Keratinocyte (primary cell): ENCODE results near the gene RASAL2. TPM values are rescaled to one million over a fixed set of nuclear protein-coding genes. Genes with fewer than 3 reads are reported as not detected.

ENCODE experiments used
- DNase-seq: peaks from one replicate; pipeline ENCODE4 v3.0.0-alpha.2; 2011; ENCODE audit warnings: low read depth, missing footprints, low spot score
- FAIRE-seq: peaks from 2 replicates; lab custom pipeline; 2011; peaks lifted over from hg19 to GRCh38; lab: Jason Lieb, UNC
- H2AFZ ChIP-seq: 2 replicates; pipeline ENCODE4 v1.6.0; 2012; ENCODE audit warnings: low read length, control low read depth, inconsistent platforms; ENCODE audit not compliant: control insufficient read depth
- H3K27ac ChIP-seq: 2 replicates; pipeline ENCODE4 v1.5.1; 2011; ENCODE audit warnings: low read length; ENCODE audit not compliant: control insufficient read depth, insufficient read depth
- H3K27me3 ChIP-seq: 3 replicates; pipeline ENCODE4 v1.6.0; 2011; ENCODE audit warnings: low read length; ENCODE audit not compliant: control insufficient read depth, insufficient read depth; ENCODE audit errors: extremely low read depth
- H3K36me3 ChIP-seq, 2 experiments: 2 replicates in 1 of 2; 3 replicates in 1 of 2; pipeline ENCODE4 v1.5.1; 2011; ENCODE audit warnings: low read length in 2 of 2, mild to moderate bottlenecking in 1 of 2; ENCODE audit not compliant: control insufficient read depth in 2 of 2, insufficient read depth in 2 of 2; ENCODE audit errors: extremely low read depth in 1 of 2
- H3K4me1 ChIP-seq: 3 replicates; pipeline ENCODE4 v1.5.1; 2011; ENCODE audit warnings: low read length; ENCODE audit not compliant: control insufficient read depth, insufficient read depth; ENCODE audit errors: extremely low read depth
- H3K4me2 ChIP-seq: 3 replicates; pipeline ENCODE4 v1.6.0; 2011; ENCODE audit warnings: low read depth, low read length; ENCODE audit not compliant: control insufficient read depth, insufficient read depth; ENCODE audit errors: extremely low read depth
- H3K4me3 ChIP-seq, 3 experiments: fragments of 200-600 bp in 1 of 3; sonication (generic) in 1 of 3; 2 replicates in 2 of 3; 3 replicates in 1 of 3; pipeline ENCODE4 v1.5.1; 2011 to 2016; ENCODE audit warnings: low read length in 3 of 3, mild to moderate bottlenecking in 3 of 3, control low read depth in 2 of 3, inconsistent platforms in 1 of 3, low read depth in 1 of 3, mixed read lengths in 1 of 3, mixed run types in 1 of 3, moderate library complexity in 1 of 3; ENCODE audit not compliant: control insufficient read depth in 2 of 3, insufficient read depth in 2 of 3; ENCODE audit errors: extremely low read depth in 1 of 3
- H3K79me2 ChIP-seq: 2 replicates; pipeline ENCODE4 v1.6.0; 2012; ENCODE audit warnings: low read length; ENCODE audit not compliant: control insufficient read depth, insufficient read depth
- H3K9ac ChIP-seq: 3 replicates; pipeline ENCODE4 v1.6.0; 2011; ENCODE audit warnings: low read length; ENCODE audit not compliant: control insufficient read depth, insufficient read depth; ENCODE audit errors: extremely low read depth
- H3K9me1 ChIP-seq: 3 replicates; pipeline ENCODE4 v1.6.0; 2011; ENCODE audit warnings: low read length; ENCODE audit not compliant: control insufficient read depth, insufficient read depth; ENCODE audit errors: extremely low read depth
- H3K9me3 ChIP-seq: 2 replicates; pipeline ENCODE4 v1.5.1; 2012; ENCODE audit warnings: low read depth, low read length; ENCODE audit not compliant: control insufficient read depth
- H4K20me1 ChIP-seq: 3 replicates; pipeline ENCODE4 v1.6.0; 2011; ENCODE audit warnings: low read length; ENCODE audit not compliant: control insufficient read depth, insufficient read depth; ENCODE audit errors: extremely low read depth
- EZH2 ChIP-seq: IDR thresholded peaks from one replicate; pipeline ENCODE4 v1.6.1; 2012; ENCODE audit warnings: inconsistent platforms, mild to moderate bottlenecking, low read length, moderate library complexity
- dilution Hi-C: fragments of 300-500 bp; cut with MboI; formaldehyde crosslinking; loops from one replicate; pipeline ENCODE4 v1.7.0; 2020; ENCODE audit warnings: low sequenced_read_pairs; ENCODE audit not compliant: extremely low pct_ligation_motif_present
- polyA plus RNA-seq, 5 experiments: library from polyadenylated mRNA; depleted of rRNA in 3 of 5; stranded (reverse) in 3 of 5; stranded (forward) in 1 of 5; unstranded in 1 of 5; fragments of >200 nt; gene quantifications; 1 replicate in 1 of 5; 2 replicates in 3 of 5; 3 replicates in 1 of 5; pipeline versions ENCODE4 v1.2.1 to v1.2.3, GENCODE V29; 2011 to 2012; ENCODE audit warnings: missing spikeins in 2 of 5, low read depth in 1 of 5, low replicate concordance in 1 of 5
- TF ChIP-seq, protein P1 (sequence below), 3 experiments: IDR thresholded peaks in 1 of 3; conservative IDR thresholded peaks in 1 of 3; optimal IDR thresholded peaks in 1 of 3; 2 replicates in 2 of 3; 3 replicates in 1 of 3; pipeline versions ENCODE3 to v1.5.1; 2011; ENCODE audit warnings: low read length in 3 of 3, mild to moderate bottlenecking in 3 of 3, moderate library complexity in 2 of 3, control low read depth in 1 of 3, inconsistent platforms in 1 of 3; ENCODE audit not compliant: insufficient read depth in 2 of 3; ENCODE audit errors: extremely low read depth in 1 of 3

Gene RASAL2
- polyA plus RNA-seq, 1 donor (not counting 4 experiments of a cell fraction or from before 2014, with no cell fraction given) = 27.2 TPM

DNA sequence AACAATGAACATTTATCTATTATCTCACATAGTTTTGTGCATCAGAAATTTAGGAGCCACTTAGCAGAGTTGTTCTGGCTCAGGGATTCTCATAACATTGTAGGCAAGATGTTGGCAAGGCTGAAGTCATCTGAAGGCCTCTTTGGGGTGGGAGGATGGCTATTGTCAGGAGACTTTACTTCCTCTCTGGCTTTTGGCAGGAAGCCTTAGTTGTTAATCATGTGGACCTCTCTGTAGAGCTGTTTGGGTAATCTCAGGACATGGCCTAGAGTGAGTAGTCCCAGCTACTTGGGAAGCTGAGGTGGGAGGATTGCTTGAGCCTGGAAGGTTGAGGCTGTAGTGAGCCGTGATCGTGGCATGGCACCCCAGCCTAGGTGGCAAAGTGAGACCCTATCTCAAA, 40.2 kb downstream of the RASAL2 start:
- Histone ChIP-seq H3K4me2 (no peak overlapping the region), H3K27me3 (no peaks in the 10 kb centered on the region), H3K79me2 (peaks cover 72% of the 10 kb centered on the region), H3K9me3 (no peaks in the 10 kb centered on the region), H3K27ac (no peak overlapping the region), H4K20me1 (no peaks in the 10 kb centered on the region), H2AFZ (no peak overlapping the region), H3K4me3 (no peak overlapping the region), H3K9ac (no peak overlapping the region), H3K9me1 (no peaks in the 10 kb centered on the region), H3K4me1 (peaks cover 4% of the 10 kb centered on the region), H3K36me3 (no peaks in the 10 kb centered on the region)
- TF ChIP-seq, protein P1, sequence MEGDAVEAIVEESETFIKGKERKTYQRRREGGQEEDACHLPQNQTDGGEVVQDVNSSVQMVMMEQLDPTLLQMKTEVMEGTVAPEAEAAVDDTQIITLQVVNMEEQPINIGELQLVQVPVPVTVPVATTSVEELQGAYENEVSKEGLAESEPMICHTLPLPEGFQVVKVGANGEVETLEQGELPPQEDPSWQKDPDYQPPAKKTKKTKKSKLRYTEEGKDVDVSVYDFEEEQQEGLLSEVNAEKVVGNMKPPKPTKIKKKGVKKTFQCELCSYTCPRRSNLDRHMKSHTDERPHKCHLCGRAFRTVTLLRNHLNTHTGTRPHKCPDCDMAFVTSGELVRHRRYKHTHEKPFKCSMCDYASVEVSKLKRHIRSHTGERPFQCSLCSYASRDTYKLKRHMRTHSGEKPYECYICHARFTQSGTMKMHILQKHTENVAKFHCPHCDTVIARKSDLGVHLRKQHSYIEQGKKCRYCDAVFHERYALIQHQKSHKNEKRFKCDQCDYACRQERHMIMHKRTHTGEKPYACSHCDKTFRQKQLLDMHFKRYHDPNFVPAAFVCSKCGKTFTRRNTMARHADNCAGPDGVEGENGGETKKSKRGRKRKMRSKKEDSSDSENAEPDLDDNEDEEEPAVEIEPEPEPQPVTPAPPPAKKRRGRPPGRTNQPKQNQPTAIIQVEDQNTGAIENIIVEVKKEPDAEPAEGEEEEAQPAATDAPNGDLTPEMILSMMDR (optimal IDR thresholded peaks at IDR 0.05 in 1 of 3, IDR thresholded peaks at IDR 0.05 in 1 of 3, conservative IDR thresholded peaks at IDR 0.05 in 1 of 3; ENCODE audit: extremely low read depth in 1 of 3, insufficient read depth in 2 of 3, low read length in 3 of 3) = no peak
- TF ChIP-seq EZH2 = no peak
- peak; percentile 77 for FAIRE-seq
- dilution Hi-C loops = no loop called here
- no peak for DNase-seq

GRCh38 chr1:178137238-178137637, 43.3 kb downstream of the RASAL2 start:
- no peak overlapping the region for H3K4me2 ChIP-seq
- no peaks in the 10 kb centered on the region for H3K9me3 ChIP-seq
- H3K9me1 ChIP-seq = no peaks in the 10 kb centered on the region
- H2AFZ ChIP-seq = no peak overlapping the region
- H4K20me1 ChIP-seq = no peaks in the 10 kb centered on the region
- H3K27ac ChIP-seq = no peak overlapping the region
- no peaks in the 10 kb centered on the region for H3K36me3 ChIP-seq
- FAIRE-seq = no peak
- DNase-seq = no peak
- H3K27me3 ChIP-seq = no peaks in the 10 kb centered on the region
- no peak overlapping the region for H3K4me3 ChIP-seq
- H3K9ac ChIP-seq = no peak overlapping the region
- H3K79me2 ChIP-seq = peaks cover 70% of the 10 kb centered on the region
- TF ChIP-seq, protein P1 (optimal IDR thresholded peaks at IDR 0.05 in 1 of 3, IDR thresholded peaks at IDR 0.05 in 1 of 3, conservative IDR thresholded peaks at IDR 0.05 in 1 of 3; ENCODE audit: extremely low read depth in 1 of 3, insufficient read depth in 2 of 3, low read length in 3 of 3) = no peak
- no peak for TF ChIP-seq EZH2
- peaks cover 4% of the 10 kb centered on the region for H3K4me1 ChIP-seq
- dilution Hi-C loops = no loop called here
